ENCODE results near the gene SLC37A1. TPM values are rescaled to one million over a fixed set of nuclear protein-coding genes. Genes with fewer than 3 reads are reported as not detected.

The SLC37A1 gene
- total and polyA plus RNA-seq, 2 of the 13 experiments (the other 11 are each of a cell fraction or from before 2014, with no cell fraction given), result 0.22 to 0.40 TPM

GRCh38 chr21:42496120-42496838 lies 17.4 kb upstream of the SLC37A1 start, which contains the start of gene RSPH1 (continued):
- TF ChIP-seq ZNF652 (CRISPR knock-in tag; IDR thresholded peaks at IDR 0.05; ENCODE audit: borderline replicate concordance, low read depth), result no peak
- no peak for TF ChIP-seq ZNF550 (CRISPR knock-in tag; IDR thresholded peaks at IDR 0.05; ENCODE audit: borderline replicate concordance)
- peak; percentile 80 for TF ChIP-seq POGZ (CRISPR knock-in tag; IDR thresholded peaks at IDR 0.05)
- peak; percentile 69; the same call in 1 of the 2 replicates for TF ChIP-seq HIVEP1 (CRISPR knock-in tag; IDR thresholded peaks at IDR 0.05)
- TF ChIP-seq PBX2 (CRISPR knock-in tag; IDR thresholded peaks at IDR 0.05), result no peak
- no peak for TF ChIP-seq NCOR1 (IDR thresholded peaks at IDR 0.05; ENCODE audit: borderline replicate concordance, low read length)
- no peak for TF ChIP-seq XBP1 (CRISPR knock-in tag; IDR thresholded peaks at IDR 0.05)
- no peak for TF ChIP-seq PCBP2 (optimal IDR thresholded peaks at IDR 0.05; ENCODE audit: low read depth, low read length, poor library complexity, severe bottlenecking)
- TF ChIP-seq ZNF432 (CRISPR knock-in tag; IDR thresholded peaks at IDR 0.05; ENCODE audit: borderline replicate concordance), result no peak
- TF ChIP-seq ZNF12 (CRISPR knock-in tag; IDR thresholded peaks at IDR 0.05), result no peak
- TF ChIP-seq KDM5B (CRISPR knock-in tag; IDR thresholded peaks at IDR 0.05; ENCODE audit: borderline replicate concordance), result peak; percentile 66; the same call in 1 of the 2 replicates
- TF ChIP-seq SP1 (IDR thresholded peaks at IDR 0.05), result no peak
- TF ChIP-seq SP1 (CRISPR knock-in tag; IDR thresholded peaks at IDR 0.05), result peak; percentile 90
- TF ChIP-seq GFI1 (CRISPR knock-in tag; IDR thresholded peaks at IDR 0.05; ENCODE audit: borderline replicate concordance), result no peak
- peak; percentile 96 for TF ChIP-seq SAP130 (CRISPR knock-in tag; IDR thresholded peaks at IDR 0.05; ENCODE audit: low read depth)
- TF ChIP-seq SP2 (CRISPR knock-in tag; IDR thresholded peaks at IDR 0.05), result peak; percentile 84
- TF ChIP-seq ZNF350 (CRISPR knock-in tag; IDR thresholded peaks at IDR 0.05; ENCODE audit: borderline replicate concordance, low read depth), result peak; percentile 59; the same call in 1 of the 2 replicates
- TF ChIP-seq FOXM1 (CRISPR knock-in tag; IDR thresholded peaks at IDR 0.05), result no peak
- peak; percentile 51; the same call in 1 of the 2 replicates for TF ChIP-seq SALL2 (CRISPR knock-in tag; IDR thresholded peaks at IDR 0.05)
- 0 out of 2 replicates have a peak, but pooled peaks have one; percentile 31 for TF ChIP-seq PHF8 (CRISPR knock-in tag; IDR thresholded peaks at IDR 0.05)
- peak in 1 of 2 experiments; percentile 18; a peak in 1 of 4 replicates for TF ChIP-seq HMGXB4 (CRISPR knock-in tag; IDR thresholded peaks at IDR 0.05; ENCODE audit: borderline replicate concordance in 1 of 2, low read depth in 1 of 2)

All from HepG2 (cell line).